DMS 273 treated with DMSO at 0.1 percent for 48 hours (cell line): Measurements from ENCODE around the gene TMED4.

Source experiments
- DNase-seq: peaks from one replicate; lab custom pipeline; 2025; lab: John Stamatoyannopoulos, UW

TMED4 gene

DNA sequence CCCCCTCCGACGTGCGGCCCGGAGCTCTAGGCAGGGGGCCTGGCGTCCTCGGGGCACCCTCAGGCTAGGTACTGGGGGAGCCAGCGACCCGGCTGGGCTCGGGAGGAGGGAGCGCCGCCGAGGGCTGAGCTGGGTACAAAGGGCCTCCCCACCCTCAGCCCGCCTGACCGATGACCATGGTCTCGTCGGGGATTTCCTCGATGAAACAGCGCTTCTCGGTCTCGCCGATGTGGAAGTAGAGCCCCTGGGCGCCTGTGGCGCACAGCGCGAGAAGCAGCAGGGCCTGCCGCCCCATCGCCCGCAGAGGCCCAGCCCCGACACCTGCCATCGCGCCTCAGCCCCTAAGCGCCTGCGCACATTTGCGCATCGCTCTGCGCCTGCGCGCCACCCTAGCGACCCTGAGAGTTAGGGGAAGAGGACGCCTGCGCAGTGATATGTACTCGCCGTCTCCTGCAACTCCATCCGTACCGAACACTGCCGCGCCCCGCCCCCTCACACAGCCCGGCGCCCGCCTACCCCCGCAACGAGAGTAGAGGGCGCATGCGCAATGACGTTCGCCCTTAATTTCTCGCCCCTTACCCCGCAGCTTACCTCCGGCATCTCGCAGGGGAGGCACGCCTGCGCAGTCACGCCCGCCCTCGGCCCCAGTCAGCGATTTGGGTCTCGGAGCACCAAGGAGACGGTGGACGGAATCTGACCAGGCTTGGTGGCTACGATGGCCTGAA lies at the start of gene TMED4:
Gene TMED4 (minus strand): TSS at position 353 of the 725 bp plus-strand sequence. CDS start 25 bp downstream, at position 328.
- DNase-seq, result peak; percentile 99

DNA sequence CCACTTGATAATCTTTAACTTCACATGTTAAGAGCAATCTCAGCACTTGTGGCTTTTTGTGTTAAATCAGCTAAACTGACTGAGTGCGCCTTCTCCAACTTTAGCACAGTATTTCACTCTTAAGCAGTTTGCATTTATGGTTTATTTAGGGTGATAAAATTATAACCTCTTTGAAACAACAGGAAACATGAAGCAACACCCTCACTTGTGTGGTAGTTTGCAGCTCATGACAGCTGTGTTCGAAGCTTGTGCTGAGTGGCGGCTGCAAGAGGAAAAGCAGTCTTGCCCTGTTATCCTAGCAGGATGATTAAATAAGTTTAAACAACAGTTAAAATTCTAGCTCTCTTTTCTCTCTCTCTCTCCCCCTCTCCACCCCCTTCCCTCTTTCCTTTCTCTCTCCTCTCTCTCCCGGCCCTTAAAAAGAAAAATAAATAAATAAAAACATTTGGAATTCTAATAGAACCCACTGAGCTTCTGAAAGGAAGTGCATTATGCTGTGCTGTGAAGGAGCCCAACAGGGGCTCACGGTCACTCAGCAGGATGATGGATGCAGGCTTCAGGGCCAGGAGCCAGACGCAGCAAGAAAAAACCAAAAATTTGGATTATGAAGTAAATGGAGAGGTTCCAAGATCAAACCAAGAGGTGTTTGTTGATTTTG lies 49.6 kb upstream of the TMED4 start:
- no peak for DNase-seq

DNA sequence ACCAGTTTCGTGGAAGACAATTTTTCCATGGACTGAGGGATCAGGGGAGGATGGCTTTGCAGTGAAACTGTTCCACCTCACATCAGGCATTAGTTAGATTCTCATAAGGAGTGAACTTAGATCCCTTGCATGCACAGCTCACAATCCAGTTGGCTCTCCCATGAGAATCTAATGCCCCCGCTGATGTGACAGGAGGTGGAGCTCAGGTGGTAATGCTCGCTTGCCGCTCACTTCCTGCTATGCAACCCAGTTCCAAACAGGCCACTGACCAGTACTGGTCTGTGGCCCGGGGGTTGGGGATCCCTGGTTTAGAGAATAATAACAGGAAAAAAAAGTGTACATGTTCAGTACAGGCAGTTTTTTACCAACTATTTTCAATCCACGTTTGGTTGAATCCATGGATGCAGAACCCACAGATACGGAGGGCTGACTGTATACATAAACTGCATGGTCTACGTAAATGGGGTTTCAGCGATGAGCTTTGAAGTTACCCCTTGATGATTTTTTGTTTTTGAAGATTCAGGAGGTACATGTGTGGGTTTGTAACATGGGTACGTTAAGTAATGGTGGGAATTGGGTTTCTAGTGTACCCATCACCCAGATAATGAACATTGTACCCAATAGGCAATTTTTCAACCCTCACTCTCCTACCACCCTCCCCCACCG lies 48.9 kb upstream of the TMED4 start:
- DNase-seq, result no peak

DNA sequence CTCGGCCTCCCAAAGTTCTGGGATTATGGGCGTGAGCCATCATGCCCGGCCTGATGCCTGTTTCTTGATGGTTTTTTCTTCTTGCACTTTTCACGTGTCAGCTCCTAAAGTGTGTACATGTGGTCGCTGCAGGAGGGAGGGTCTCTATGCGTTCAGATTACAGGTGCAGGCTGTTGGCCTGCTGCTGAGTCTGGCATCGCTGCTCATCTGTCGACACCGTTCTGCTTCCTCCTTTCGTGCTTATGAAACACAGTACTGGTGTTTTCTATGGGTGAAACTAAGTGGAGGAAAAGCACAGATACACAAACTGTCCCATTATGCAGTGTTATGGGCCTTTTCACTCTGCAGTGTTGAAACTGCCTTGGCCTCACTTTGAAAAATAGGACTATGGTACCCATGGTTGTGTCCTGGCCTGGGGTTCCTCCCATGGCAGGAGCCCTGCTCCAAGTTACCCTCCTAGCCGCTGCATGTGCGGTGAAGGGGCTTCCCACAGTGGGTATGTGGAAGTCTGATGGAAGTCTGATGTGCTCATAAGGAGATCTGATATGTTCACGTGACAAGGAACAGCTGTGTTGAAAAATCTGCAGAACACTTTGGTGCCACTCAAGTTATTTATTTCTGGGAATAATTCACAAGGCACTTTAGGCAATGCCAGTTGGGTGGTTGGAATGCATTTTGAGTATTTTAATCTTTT lies 47.9 kb upstream of the TMED4 start:
- no peak for DNase-seq

DNA sequence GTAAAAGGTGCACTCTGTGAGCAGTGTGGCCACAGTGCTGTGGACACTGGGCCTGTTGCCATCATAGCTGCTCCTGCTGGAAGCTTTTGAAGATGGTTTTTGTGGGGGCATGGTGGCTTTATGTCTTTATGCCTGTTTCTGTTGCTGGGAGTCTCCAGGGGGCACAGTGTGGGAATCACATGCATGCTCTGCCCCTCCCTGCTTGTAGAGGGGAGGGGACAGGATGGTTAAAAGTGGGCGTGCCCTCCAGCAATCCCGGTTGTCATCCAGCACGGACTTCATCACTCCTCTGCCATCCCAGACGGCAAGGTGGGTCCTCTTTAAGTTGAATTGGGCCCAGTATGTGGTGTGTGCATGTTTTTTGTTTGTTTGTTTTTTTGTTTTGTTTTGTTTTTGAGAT lies 44.6 kb upstream of the TMED4 start:
- no peak for DNase-seq

DNA sequence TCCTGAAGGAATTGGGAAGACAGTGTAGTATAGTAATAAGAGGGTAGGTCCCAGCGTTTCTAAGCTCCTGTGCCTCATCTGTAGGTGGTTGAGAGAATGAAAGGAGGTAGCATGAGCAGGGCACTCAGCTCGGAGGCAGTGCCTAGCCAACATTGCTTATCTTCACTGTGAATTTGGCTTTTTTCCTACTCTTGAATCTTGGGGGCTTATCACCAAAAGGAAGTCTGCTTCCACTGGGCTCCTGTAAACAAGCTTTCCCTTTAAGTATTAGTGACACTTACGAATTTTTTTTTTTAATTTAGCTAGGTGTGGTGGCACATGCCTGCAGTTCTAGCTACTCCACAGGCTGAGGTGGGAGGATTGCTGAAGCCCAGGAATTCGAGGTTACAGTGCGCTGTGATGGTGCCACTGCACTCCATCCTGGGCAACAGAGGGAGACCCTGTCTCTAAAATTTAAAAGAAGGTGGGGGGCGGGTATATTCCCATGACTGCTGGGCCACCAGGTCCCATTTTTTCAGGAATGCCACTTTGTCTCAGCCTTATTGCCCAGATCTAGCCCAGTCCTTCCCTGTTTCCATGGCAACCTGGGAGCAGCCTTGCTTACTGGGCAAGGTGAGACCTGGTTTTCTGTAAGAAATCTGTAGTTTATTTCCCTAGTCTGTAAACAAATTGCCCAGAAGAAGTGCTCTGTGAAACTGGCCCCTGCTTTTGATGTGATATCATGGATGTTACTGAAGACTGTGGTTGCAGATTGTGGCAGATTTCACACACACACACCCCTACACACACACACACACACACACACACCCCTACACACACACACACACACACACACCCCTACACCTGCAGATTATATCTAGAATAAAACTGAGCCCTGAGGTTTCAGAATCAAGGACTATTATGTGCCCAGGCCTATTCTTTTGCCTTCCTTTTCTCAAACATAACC lies 43.8 kb upstream of the TMED4 start:
- no peak for DNase-seq

DNA sequence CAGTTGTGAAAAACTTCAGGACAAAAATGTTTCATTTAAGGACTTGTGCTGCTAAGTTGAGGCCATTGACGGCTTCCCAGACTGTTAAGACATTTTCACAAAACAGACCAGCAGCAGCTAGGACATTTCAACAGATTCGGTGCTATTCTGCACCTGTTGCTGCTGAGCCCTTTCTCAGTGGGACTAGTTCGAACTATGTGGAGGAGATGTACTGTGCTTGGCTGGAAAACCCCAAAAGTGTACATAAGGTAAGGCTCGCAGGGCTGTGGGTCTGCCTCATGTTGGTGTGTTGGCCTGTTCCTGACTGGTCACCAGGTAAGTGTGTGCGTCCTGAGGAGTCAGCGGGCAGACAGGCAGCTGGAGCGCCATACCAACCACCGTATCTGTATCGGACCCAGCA lies 42.3 kb upstream of the TMED4 start:
- no peak for DNase-seq

DNA sequence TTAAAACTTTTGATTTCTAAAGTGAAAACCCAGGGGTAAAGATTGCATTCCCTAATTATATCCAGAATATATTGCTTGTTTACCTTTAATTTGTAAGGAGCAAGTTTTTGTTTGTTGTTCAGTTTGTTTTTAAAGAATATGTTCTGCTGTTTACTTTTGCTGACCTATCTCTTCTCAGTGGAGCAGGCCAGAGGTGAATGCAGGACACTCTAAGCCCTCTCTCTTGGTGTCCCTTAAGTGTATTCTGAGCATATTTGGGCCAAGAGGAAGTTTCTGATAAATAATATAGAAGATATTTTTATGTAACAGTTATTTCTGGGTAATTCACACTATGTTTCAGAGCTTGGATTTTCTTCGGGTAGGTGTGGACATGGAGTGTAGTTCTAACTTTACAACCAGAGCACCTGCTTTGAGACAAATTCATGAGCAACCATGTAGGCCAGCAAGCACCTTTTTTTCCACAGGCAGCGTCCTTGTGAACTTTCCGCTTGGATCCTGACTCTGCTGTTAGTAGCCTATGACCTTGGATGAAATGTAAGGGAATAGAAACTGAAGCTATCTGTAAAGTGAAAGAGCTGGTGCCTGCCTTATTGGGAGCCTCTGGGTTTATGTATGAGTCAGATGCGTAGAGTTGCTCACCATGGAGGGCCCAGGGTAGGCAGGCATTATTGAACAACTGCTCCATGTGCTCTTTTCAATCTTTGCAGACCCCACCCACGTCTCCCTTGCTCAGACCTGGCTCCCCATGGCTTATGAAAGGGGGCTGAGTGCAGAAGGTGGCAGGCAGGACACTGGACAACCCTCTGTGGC lies 40.5 kb upstream of the TMED4 start:
- no peak for DNase-seq

DNA sequence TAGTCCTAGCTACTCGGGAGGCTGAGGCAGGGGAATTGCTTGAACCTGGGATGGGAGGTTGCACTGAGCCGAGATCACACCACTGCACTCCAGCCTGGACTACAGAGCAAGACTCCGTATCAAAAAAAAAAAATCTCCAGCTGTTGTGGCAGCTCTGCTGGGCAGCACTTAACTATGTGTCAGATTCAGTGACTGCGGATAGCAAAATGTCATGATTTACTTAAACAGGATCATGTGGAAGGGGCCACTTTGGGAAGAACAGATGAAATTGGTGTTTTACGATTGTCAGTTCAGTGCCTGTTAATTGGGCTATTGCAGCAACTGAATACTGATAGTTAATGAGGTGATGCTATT lies 39.7 kb upstream of the TMED4 start:
- DNase-seq, result no peak

DNA sequence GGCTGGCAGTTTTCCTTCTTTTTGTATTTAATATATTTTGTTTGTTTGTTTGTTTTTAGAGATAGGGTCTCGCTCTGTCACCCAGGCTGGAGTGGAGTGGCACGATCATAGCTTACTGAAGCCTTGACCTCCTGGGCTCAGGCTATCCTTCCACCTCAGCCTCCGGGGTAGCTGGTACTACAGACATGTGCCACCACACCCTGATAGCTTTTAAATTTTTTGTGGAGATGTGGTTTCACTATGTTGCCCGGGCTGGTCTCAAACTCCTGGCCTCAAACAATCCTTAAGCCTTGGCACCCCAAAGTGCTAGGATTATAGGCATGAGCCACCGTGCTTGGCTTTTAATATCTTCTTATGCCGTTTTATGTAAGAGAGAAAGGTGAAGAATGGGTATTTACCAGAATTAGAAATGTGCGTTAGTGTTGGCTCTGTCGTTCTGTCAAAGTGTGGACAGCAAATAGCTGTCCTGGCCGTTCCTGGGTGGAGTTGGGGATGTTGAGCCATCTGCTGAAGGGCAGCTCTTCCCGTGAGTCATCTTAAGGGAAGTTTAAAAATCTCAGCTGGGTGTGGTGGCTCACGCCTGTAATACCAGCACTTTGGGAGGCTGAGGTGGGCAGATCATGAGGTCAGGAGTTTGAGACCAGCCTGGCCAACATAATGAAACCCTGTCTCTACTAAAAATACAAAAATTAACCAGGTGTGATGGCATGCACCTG lies 39.2 kb upstream of the TMED4 start:
- DNase-seq, result no peak

DNA sequence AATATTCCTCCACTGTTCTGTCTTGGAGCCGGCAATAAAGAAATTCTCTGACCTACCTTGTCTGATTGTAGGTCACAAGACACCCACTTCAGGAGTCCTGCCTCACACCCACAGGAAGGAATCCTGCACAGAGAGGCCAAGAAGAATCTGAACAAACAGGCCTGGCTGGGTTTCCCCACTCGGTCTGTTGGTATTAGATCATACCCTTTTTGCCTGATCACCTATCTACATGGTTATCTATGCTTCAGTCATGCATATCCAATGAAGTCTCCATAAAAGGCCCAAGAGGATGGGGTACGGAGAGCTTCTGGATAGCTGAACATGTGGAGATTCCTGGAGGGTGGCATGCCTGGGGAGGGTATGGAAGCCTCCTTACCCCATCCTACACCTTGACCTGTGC lies 36.7 kb upstream of the TMED4 start:
- no peak for DNase-seq

DNA sequence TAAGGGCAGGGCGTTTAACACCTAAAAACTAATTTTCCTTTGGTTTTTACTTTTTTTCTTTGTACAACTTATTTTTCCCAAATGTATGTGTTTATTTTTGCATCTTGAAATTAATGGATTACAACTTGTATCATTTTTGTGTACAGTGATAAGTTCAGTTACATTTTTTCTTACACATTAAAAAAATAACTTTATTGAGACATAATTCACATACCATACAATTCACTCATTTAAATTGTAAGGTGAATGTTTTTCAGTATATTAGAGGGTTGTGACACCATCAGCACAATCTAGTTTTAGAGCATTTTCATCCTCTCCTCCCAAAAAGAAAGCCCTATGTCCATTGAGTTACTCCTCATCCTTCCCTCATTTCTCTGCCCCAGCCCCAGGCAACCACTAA lies 36.0 kb upstream of the TMED4 start:
- no peak for DNase-seq

DNA sequence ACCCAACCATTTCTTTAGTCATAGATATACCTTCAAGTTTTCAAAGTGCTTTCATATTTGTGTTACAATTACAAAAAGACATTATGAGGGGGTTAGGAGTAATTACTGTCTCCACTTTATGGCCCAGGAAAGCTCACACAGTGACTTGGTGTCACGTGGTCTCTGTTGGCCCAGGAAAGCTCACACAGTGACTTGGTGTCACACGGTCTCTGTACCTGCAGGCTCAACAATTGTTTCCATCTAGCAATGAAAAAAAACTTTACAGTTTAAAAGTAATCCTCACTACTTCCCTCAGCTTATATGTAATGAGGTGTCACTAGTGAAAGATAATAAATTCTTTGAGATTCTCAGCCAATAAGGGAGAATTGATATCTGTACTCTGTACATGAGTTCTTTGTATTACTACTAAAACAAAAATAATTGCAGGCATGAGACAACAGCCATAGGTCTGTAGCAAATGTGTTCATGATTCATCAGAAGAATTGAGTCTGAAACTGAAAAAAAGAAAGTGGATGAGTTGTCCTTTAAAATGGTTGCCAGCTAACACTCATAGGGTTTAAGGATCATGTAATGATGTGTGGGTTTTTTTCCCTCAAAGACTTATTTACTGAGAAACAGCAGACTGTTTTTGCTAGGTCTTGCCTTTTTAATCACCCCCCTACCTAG lies 35.3 kb upstream of the TMED4 start:
- DNase-seq, result no peak

DNA sequence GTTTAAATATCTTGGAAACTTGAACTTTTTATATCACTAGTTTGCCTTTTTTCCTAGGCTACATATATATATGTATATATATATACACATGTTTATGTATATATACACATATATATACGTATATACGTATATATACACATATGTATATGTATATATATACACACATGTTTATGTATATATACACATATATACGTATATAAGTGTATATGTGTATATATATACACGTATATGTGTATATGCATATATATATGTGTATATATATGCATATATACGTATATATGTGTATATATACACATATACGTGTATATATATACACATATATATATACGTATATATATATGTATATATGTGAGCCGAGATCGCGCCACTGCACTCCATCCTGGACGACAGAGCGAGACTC lies 34.5 kb upstream of the TMED4 start:
- DNase-seq, result no peak

DNA sequence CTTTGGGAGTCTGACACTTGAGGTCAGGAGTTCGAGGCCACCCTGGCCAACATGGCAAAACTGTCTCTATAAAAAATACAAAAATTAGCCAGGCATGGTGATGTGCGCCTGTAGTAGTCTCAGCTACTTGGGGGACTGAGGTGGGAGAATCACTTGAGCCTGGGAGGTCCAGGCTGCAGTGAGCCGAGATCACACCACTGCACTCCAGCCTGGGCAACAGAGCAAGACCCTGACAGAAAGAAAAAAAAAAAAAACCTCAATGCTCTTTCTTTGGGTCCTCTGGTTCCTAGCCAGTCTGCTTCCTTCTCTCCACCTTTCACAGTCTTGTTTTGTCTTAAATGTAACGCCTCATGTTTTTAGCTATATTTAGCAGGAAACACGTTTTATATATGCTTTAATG lies 33.8 kb upstream of the TMED4 start:
- no peak for DNase-seq

DNA sequence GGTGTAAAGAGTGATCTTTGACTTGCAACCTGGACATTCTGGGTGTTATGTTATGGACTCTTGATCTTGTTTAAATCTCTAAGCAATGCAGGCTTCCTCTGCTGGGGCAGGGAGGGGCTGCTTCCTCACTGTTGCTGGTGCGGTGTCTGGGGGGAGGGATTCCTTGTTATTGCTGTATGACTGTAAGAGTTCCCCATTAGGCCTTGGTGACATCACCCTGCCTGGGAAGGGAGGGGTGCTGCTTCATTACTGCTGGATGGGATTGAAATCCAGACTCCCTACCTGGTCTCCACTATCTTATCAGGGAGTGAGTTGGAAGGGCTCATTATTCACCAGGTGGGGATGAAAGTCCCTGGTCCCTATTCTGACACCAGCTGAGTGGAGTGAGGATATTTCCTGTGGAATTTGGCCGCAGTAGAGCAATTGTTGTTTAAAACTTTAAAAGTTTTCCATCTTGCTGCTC lies 33.1 kb upstream of the TMED4 start:
- DNase-seq, result no peak

DNA sequence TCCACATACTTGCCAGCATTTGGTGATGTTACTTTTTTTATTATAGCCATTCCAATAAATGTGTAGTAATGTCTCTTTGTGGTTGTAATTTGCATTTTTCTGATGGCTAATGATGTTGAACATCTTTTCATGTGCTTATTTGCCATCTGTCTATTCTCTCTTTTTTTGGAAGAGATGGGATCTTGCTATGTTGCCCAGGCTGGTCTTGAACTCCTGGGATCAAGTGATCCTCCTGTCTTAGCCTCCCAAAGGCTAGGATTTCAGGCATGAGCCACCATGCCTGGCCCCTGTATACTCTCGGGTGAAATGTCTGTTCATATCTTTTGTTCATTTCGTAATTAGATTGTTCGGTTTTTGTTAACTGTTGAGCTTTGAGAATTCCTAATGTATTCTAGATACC lies 27.8 kb upstream of the TMED4 start:
- DNase-seq, result no peak

DNA sequence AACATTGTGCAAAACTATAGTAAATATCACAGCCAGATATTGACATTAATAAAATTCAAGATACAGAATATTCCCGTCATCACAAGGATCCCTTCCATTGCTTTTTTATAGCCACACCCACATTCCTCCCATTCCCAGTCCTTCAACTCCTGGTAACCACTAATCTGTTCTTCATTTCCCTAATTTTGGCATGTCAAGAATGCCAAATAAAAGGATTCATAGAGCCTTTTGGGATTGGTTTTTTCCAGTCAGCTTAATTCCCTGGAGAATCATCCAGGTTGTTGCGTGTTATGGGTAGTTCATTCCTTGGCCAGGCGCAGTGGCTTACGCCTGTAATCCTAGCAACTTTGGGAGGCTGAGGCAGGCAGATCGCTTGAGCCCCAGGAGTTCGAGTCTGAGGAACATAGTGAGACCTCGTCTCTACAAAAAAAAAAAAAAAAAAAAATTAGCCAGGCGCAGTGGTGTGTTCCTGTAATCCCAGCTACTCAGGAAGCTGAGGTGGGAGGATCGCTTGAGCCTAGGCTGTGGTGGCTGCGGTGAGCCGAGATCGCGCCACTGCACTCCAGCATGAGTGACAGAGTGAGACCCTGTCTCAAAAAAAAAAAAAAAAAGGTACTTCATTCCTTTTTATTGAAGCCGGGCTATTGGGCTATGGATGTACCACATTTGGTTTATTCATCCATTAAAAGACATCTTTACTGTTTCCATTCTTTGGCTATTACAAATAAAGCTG lies 27.1 kb upstream of the TMED4 start:
- no peak for DNase-seq
